Colonic mucosa (tissue), 4 donors: ENCODE data around the gene MAN2A2. TPM values are rescaled to one million over a fixed set of nuclear protein-coding genes. Genes with fewer than 3 reads are reported as not detected.

ENCODE experiments used
- DNase-seq: peaks from one replicate; pipeline ENCODE4 v3.0.0-alpha.2; 2020
- H3K27ac ChIP-seq: fragments of 200-600 bp; one replicate; pipeline ENCODE4 v1.8.0; 2021
- H3K27me3 ChIP-seq: fragments of 200-600 bp; one replicate; pipeline ENCODE4 v1.8.0; 2021
- H3K36me3 ChIP-seq: fragments of 200-600 bp; one replicate; pipeline ENCODE4 v1.8.0; 2021
- H3K4me1 ChIP-seq: fragments of 200-600 bp; one replicate; pipeline ENCODE4 v1.8.0; 2021; ENCODE audit warnings: mild to moderate bottlenecking
- H3K4me3 ChIP-seq: fragments of 200-600 bp; one replicate; pipeline ENCODE4 v1.8.0; 2021
- H3K9ac ChIP-seq, 2 donors: one replicate each; pipeline ENCODE4 v1.7.0; 2013; ENCODE audit warnings: control low read depth in 2 of 2, low read depth in 2 of 2, low read length in 2 of 2
- H3K9me3 ChIP-seq: fragments of 200-600 bp; one replicate; pipeline ENCODE4 v1.8.0; 2021
- intact Hi-C: fragments of 100-400 bp; cut with DNase I; formaldehyde crosslinking; loops from one replicate; pipeline ENCODE4 v1.14.1; 2022
- total RNA-seq, 2 donors: library from RNA; stranded (reverse); fragmentation: NEBNext Ultra II Directional in 1 of 2; extraction: Animal tissue kit (Norgen Biotek cat#: 25700) in 1 of 2; gene quantifications; one replicate each; pipeline ENCODE4 v1.2.1, GENCODE V29; 2021
- TF ChIP-seq, protein P1 (sequence below): fragments of 200-600 bp; IDR thresholded peaks from one replicate; pipeline ENCODE4 v1.8.0; 2022; ENCODE audit warnings: antibody characterized with exemption, mild to moderate bottlenecking
- donor health status: healthy.
- donor health status: DM: no; HTN: no; CAD: no.
- donor health status: DM: no; HTN: no; CAD: no.

Gene MAN2A2
- total RNA-seq, 2 donors from 2014 or later: 34.2 to 66.4 TPM

DNA sequence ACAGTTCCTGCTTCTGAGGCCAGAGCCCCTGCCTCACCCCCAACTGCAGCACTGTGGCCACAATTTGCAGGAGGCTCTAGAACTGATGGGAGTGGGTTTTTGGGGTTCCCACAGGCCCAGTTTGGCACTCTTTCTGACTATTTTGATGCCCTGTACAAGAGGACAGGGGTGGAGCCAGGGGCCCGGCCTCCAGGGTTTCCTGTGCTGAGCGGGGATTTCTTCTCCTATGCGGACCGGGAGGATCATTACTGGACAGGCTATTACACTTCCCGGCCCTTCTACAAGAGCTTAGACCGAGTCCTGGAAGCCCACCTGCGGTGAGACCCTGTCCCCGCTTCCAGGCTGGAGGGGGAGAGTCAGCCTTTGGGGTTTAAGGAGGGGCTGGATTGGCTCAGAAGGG is 6.9 kb downstream of the MAN2A2 start:
- peaks cover 42% of the 10 kb centered on the region for H3K36me3 ChIP-seq
- no peaks in the 10 kb centered on the region for H3K4me1 ChIP-seq
- intact Hi-C loops: no loop called here
- H3K9me3 ChIP-seq: no peaks in the 10 kb centered on the region
- TF ChIP-seq, protein P1, sequence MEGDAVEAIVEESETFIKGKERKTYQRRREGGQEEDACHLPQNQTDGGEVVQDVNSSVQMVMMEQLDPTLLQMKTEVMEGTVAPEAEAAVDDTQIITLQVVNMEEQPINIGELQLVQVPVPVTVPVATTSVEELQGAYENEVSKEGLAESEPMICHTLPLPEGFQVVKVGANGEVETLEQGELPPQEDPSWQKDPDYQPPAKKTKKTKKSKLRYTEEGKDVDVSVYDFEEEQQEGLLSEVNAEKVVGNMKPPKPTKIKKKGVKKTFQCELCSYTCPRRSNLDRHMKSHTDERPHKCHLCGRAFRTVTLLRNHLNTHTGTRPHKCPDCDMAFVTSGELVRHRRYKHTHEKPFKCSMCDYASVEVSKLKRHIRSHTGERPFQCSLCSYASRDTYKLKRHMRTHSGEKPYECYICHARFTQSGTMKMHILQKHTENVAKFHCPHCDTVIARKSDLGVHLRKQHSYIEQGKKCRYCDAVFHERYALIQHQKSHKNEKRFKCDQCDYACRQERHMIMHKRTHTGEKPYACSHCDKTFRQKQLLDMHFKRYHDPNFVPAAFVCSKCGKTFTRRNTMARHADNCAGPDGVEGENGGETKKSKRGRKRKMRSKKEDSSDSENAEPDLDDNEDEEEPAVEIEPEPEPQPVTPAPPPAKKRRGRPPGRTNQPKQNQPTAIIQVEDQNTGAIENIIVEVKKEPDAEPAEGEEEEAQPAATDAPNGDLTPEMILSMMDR: no peak
- H3K27ac ChIP-seq: no peak overlapping the region
- no peak overlapping the region for H3K9ac ChIP-seq
- no peaks in the 10 kb centered on the region for H3K27me3 ChIP-seq
- H3K4me3 ChIP-seq: no peak overlapping the region
- DNase-seq: no peak

DNA sequence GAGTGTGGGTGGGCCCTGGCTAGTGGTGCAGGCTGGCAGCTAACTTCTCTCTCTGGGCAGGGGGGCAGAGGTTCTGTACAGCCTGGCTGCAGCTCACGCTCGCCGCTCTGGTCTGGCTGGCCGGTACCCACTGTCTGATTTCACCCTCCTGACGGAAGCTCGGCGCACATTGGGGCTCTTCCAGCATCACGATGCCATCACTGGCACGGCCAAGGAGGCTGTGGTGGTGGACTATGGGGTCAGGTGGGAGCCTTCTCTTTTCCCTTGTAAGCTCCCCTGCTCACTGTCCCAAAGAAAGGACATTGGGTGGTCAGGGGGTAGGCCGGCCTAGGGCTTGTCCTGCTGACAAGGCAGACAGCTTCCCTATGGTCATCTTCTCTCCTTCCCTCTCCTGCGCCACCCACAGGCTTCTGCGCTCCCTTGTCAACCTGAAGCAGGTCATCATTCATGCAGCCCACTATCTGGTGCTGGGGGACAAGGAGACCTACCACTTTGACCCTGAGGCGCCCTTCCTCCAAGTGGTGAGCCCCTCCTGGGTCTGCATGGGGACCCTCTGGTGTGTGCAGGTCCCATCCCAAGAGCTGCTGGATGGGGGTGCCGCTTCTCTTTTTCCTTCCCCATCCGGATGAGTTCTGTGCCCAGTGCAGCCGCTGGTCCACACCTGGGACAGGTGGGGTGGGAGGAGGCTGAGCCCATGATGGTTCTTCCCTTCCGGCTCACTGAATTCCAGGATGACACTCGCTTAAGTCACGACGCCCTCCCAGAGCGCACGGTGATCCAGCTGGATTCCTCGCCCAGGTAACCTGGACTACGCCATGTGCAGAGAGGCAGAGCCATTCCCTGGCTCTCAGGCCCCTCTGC is 7.6 kb downstream of the MAN2A2 start:
- H3K9ac ChIP-seq: no peak overlapping the region
- no peaks in the 10 kb centered on the region for H3K27me3 ChIP-seq
- no peaks in the 10 kb centered on the region for H3K4me1 ChIP-seq
- intact Hi-C loops: no loop called here
- H3K27ac ChIP-seq: no peak overlapping the region
- no peak overlapping the region for H3K4me3 ChIP-seq
- TF ChIP-seq, protein P1: no peak
- no peak for DNase-seq
- no peaks in the 10 kb centered on the region for H3K9me3 ChIP-seq
- H3K36me3 ChIP-seq: peaks cover 42% of the 10 kb centered on the region

DNA sequence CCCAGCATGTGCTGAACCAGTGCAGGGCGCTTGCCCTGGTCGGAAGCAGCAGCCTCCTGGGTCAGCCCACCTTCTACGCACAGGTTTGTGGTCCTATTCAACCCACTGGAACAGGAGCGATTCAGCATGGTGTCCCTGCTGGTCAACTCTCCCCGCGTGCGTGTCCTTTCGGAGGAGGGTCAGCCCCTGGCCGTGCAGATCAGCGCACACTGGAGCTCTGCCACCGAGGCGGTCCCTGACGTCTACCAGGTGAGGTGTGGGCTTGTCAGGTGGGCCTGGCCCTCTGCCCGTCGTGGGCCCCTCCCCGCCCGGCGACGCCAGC is 8.2 kb downstream of the MAN2A2 start:
- Histone ChIP-seq H3K27me3 (no peaks in the 10 kb centered on the region), H3K9ac (no peak overlapping the region)

DNA sequence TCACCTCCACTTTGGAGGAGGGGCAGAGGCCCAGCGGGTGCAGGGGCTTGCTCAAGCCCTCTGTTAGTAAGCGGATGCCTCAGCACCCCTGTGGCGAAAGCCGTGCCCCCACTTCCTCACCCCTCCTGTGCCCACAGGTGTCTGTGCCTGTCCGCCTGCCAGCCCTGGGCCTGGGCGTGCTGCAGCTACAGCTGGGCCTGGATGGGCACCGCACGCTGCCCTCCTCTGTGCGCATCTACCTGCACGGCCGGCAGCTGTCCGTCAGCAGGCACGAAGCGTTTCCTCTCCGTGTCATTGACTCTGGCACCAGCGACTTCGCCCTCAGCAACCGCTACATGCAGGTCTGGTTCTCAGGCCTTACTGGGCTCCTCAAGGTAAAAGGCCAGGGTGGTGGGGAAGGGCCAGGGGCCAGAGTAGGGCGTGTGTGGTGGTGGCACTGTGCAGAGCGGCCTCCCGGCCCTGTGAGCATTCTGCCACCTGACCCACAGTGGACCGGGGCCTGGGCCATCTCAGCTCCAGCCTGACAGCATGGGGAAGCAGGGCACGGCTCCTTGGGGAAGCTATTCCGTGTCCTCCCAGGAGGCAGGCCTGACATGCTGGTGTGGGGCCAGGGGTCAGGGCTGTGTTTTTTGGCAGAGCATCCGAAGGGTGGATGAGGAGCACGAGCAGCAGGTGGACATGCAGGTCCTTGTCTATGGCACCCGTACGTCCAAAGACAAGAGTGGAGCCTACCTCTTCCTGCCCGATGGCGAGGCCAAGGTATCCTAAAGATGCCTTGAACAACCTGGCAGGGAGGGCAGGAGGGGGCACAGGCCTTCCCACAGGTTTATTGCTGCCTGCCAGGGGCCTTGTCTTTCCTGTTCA is 9.0 kb downstream of the MAN2A2 start:
- H3K27ac ChIP-seq: no peak overlapping the region
- H3K9ac ChIP-seq: no peak overlapping the region
- no peak for DNase-seq
- H3K36me3 ChIP-seq: peaks cover 32% of the 10 kb centered on the region
- no peaks in the 10 kb centered on the region for H3K4me1 ChIP-seq
- H3K9me3 ChIP-seq: no peaks in the 10 kb centered on the region
- no peaks in the 10 kb centered on the region for H3K27me3 ChIP-seq
- H3K4me3 ChIP-seq: no peak overlapping the region
- TF ChIP-seq, protein P1: no peak
- intact Hi-C loops: no loop called here

More for the DNA sequence above, 8.2 kb downstream of the MAN2A2 start:
- intact Hi-C loops: no loop called here
- Histone ChIP-seq H3K9me3 (no peaks in the 10 kb centered on the region), H3K4me3 (no peak overlapping the region), H3K27ac (no peak overlapping the region), H3K4me1 (no peaks in the 10 kb centered on the region), H3K36me3 (peaks cover 41% of the 10 kb centered on the region)
- TF ChIP-seq, protein P1: no peak
- no peak for DNase-seq

DNA sequence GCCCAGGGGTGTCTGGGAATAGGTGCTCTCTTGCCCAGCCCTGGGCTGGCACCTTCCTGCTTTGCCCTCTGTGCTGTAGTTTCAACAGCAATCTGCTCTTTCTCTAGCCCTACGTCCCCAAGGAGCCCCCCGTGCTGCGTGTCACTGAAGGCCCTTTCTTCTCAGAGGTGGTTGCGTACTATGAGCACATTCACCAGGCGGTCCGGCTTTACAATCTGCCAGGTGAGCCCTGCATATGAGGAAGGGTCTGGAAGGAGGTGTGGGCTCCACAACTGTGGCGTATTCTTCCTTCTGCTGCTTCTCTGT is 9.6 kb downstream of the MAN2A2 start:
- Histone ChIP-seq H3K9me3 (no peaks in the 10 kb centered on the region), H3K9ac (no peak overlapping the region), H3K4me1 (no peaks in the 10 kb centered on the region), H3K36me3 (peaks cover 34% of the 10 kb centered on the region), H3K27me3 (no peaks in the 10 kb centered on the region), H3K4me3 (no peak overlapping the region), H3K27ac (no peak overlapping the region)
- intact Hi-C loops: no loop called here
- TF ChIP-seq, protein P1: no peak
- no peak for DNase-seq
